HG03196 (cell line): ENCODE measurements around the gene POLE4.

Experiments used
- ATAC-seq: cut with Tn5 transposase; IDR thresholded peaks from one replicate; pipeline ENCODE4 v1.9.1; 2021; ENCODE audit not compliant: unreplicated experiment

POLE4 gene, protein sequence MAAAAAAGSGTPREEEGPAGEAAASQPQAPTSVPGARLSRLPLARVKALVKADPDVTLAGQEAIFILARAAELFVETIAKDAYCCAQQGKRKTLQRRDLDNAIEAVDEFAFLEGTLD

DNA sequence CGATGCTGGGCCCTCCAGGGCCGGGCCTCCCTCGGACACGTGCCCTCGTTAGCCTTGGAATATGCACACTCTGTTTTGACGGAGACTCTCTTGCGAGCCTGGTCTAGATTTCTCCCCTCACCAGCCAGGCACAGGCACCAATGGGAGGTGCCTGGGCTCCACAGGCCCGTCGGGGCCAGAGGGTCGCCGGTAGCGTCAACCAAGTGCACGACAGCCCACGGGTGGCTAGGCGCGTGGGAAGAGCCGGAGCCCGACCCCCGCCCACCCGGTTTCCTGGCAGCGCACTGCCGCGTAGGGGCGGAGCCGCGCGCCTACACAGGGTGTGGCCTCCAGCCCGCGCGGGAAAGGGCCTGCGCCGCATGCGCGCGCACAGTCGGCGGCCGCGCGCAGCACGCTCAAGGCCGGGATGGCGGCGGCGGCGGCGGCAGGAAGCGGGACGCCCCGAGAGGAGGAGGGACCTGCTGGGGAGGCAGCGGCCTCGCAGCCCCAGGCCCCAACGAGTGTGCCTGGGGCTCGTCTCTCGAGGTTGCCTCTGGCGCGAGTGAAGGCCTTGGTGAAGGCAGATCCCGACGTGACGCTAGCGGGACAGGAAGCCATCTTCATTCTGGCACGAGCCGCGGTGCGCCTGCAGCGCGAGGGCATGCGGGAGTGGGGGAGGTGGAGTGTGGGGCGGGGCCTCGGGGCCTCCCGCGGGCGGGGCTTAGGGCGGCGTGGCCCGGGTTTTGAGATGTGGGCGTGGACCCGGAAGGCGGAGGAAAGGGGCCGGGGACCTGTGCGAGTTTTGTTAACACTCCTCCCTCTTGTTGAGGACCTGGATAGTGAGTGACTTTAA lies at the start of gene POLE4:
Gene POLE4, plus strand, starts transcription at position 370 of the 832 bp plus-strand sequence. Its CDS starts 37 bp downstream, at position 407.
- peak; percentile 92 for ATAC-seq

DNA sequence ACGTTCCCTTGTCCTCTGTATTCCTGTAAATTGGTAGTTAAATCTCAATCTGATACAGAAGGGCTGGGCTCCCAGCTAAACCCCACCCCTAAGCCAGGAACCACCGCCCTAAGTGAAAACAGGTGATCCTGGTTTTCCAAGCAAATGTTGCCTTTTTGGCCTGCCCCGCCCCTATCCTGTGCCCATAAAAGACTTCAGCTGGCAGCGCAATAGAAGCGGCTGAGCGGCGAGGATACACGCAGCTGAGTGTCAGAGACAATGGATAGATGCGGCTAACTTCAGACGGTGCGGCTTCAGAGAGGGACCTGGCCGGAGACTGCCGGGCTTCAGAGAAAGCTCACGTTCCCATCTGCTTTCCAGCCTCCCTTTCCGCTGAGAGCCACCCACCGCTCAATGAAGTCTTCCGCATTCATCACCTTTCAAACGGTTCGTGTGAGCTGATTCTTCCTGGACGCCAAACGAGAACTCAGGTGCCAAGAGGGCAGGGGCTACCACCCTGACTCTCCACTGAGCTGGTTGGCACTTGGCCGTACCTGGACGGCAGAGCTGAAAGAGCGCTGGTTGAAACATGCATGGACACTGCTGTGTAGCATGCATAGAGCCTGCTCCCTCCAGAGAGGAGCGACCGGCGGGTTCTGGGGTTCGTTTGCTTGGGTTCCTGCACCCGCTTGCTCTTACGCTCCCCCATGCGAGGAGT lies 49.5 kb upstream of the POLE4 start:
- no peak for ATAC-seq

DNA sequence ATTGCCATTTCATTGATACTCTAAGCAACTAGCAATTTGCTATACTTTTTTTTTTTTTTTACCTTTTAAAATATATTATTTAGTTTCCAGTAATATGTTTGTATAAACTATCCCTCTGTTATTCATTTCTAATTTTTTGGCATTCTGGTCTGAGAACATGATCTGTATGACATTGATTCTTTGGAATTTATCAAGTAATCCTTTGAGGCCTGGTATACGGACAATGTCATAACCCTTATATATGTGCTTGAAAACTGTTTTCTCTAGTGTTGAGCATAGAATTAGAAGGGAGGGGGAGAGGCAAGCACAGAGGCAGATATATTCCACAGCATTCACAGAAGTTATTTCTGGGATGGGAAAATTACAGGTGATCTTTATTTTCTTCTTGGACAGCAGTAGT lies 48.2 kb upstream of the POLE4 start:
- ATAC-seq: no peak

DNA sequence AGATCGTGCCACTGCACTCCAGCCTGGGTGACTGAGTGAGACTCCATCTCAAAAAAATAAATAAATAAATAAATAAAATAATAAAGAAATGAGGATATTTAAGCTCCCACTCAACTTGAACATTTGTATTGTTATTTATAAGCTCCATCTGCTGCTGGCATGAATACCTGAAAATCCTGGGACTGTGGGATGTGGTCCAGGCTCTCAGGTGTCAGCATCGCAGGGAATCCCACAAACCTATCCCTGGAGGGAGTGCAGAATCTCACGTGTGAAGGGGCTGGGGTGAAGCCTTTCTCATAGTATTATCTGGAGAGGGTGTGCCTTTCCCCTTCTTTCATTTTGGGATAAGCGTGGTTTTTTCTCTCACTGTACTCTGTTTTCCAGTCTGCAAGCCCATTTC lies 47.4 kb upstream of the POLE4 start:
- ATAC-seq: no peak

DNA sequence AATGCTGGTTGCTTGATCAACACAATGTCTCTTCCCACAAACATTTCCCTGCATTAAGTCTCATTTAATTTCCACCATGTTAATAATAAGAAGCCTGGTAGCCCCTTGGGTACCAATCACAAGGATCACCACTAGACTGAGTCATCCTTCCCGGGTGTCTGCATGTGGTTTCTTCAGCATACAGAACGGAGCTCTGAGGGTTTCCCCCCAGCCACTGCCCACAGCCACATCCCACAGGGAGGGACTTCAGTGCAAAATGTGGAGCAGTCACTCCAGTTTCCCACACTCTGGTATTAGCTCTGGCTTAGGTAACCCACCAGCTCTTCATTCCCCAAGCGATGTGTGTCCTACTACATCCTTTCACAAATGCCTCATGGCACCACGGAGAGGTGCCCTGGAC lies 42.7 kb upstream of the POLE4 start:
- ATAC-seq: peak; percentile 48

DNA sequence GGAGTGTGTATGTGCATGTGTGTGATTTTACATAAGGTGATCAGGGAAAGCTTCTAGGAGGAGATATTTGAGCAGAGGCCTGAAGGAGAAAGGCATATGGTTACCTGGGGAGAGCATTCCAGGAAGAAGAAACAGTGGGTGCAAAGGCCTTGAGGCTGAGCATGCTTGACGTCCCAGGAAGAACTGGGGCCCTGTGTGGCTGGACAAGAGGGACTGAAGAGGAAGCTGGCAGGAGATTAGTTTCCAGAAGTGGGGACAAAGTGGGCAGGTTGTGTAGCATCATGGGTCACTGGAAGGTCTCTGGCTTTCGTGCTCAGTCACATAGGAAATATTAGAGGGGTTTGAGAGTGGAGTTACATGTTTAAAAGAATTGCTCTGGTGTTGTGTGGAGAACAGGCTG lies 42.0 kb upstream of the POLE4 start:
- ATAC-seq: no peak

DNA sequence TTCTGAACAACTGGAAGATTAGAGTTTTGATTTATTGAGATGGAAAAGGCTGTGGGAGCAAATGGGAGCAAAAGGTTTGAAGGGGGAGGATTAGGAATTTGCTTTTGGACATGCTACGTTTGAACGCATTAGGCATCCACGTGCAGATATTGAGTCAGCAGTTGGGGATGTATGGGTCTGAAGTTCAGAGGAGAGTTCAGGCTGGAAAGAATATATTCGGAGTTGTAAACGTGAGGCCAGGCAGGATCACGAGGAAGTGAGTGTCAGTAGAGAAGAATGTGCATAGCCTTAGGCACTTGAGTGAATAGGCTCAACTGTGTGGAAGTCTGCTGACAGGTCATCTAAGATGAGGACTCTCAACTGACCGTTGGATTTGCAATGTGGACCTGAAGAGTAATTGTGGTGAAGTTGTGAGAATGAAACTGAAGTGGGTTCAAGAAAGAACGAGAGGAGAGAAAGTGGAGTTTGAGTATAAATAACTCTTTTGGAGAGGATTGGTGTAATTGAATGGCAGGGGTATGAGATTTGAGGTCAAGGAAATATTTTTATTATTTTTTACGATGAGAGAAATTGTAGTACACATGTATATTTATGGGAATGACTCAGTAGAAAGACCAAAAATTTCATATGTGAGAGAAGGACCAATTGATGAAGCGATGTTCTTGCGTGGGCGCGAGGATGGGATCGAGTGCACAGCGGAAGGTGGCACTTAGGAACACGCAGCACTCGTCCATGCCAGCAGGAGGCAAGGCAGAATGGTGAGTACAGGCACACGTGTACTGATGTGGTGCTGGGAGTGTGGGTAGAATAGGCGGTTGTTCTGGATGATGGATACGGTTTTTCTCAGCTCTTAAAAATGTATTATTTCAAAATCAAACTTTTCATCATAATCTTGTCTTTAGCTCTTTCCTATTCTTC lies 40.5 kb upstream of the POLE4 start:
- no peak for ATAC-seq

DNA sequence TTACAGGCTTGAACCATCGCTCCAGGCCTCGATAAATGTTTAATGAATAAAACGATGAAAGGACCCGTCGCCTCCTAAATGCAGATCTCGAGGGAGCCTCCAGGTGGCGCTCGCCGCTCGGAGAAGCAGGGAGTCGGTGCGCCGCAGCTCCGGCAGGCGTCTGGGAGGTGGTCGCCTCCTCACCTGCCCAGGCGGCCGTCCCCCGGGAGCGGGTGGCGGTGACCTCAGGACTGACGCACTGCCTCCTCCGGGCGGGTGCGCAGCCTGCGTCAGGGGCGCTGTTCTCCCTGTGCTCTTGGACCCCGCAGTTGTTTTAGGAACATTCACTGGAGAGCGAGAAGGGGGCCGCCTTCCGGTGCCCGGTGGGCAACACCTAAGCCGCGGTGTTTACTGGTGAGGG lies 38.6 kb upstream of the POLE4 start:
- no peak for ATAC-seq

DNA sequence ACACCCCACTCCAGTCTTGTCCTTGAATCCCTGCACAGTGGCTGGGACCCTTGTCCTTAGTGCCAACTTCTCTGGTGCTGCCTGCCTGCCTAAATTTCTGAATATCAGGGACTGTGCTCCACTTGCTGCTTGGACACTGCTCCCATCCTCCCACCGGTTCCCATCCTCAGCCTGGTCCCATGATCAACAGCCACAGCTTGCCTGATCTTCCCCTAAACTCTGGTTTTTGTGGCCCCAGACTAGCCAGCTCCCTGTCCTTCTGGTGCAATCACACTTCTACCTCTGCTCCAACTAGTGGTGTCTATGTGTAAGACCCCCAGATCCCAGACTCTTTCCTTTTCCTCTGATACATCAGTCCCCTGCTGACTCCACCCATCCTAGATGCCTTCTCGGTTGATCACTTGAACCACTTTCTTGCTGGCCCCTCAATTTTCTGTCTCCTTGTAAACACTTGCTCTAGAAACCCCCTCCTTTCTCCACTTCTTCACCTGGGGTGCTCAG lies 37.2 kb upstream of the POLE4 start:
- ATAC-seq: no peak

DNA sequence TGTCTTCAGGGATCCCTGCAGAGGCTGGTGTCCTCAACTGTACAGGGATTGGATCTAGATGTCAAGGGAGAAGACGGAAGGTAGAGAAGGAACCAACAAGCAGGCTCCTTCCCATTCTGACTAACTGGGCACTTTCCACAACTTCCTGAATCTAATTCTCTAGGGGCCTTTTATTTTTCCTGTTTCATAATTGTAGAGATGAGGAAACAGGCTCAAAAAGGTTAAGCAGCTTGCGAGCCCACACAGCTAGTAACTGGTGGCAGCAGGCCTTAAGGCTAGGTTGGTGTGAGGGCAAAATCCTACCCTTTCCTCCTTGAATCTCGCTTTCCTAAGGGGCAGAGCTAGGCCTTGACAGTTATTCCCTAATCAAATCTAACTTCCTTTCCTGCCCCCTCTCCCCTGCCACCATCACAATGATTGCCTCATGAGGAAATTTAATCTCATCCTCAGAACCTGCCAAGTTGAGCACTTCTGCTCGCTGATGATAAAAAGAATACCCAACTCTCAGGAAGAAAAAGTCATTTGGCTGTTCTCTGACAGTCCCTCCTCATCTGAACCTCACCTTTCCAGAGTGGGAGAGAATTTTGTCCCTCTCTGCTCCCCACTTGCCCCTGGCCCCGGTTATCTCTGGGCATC lies 35.7 kb upstream of the POLE4 start:
- no peak for ATAC-seq

DNA sequence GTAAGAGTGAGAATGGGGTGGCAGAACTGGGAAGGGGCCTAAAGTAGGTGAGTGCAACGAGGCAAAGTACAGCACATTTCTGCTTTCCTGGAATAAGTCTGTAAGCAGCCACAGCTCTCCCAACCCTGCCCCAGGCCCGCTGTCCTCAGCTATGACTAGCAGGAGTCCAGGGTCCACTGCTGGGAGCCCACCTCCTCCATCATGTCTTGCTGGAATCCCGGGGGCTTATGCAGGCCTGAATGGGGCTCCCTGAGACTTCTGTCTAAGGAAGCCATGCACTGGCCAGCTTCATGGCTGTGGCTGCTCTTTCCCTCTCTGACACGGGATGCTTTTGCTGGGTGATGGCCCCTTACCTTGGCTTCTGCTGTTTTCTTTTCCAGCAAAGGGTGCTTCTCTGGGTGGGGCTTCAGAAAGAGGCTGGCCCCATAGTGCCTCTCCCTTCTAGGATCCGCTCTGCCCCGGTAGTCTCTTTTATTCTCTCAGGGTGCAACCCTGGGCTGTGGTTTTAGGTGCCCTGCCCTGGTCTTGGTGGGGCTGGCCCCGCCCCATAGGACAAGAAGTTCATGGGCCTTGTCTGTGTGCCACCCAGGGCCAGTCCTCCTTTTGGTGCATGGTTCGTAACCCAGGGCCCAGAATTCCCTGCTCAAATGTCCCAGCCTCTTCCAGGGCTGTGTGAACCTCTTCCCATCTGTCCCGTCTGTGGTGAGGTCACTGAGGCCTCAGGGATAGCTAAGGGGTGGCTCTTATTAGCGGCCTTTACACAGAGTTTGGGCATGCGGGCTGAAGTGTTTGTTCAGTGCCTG lies 33.8 kb upstream of the POLE4 start:
- ATAC-seq: no peak

DNA sequence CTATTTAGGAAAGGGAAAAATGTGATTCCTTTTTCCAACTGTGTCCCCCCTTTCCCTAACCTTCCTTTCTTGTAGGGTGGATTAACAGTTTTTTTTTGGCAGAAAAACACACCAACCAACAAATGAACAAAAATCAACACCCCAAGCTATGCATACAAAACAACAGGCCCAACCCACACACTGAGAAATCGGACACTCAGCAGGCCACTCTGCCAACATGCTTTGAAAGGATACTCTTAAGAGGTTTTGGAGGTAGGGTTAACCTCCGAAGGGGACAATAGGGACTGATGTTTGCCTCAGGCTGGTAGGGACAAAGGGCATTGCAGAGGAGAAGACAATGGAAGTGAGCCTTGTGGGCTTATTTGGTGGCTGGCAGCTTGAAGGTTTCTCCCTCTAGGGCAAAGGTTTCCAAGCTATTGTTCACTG lies 33.1 kb upstream of the POLE4 start:
- no peak for ATAC-seq

DNA sequence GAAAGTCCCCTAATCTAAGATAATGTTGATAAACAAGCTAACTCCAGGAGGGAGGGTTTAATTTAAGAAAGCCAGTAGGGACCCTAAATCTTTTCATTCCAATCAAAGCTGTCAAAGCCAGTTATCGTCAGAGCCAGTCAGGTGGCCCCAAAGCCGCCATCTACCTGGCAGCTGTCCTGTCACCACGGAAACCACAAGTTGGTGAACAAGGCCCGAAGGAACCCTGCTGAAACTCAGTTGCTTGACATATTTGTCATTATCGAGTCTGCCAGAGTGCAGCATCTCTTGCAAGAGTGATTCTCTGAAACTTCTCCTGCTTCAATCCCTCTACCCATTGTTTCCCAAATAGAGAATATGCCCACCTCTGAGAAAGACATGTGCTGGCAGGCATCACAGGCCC lies 30.8 kb upstream of the POLE4 start:
- ATAC-seq: no peak

DNA sequence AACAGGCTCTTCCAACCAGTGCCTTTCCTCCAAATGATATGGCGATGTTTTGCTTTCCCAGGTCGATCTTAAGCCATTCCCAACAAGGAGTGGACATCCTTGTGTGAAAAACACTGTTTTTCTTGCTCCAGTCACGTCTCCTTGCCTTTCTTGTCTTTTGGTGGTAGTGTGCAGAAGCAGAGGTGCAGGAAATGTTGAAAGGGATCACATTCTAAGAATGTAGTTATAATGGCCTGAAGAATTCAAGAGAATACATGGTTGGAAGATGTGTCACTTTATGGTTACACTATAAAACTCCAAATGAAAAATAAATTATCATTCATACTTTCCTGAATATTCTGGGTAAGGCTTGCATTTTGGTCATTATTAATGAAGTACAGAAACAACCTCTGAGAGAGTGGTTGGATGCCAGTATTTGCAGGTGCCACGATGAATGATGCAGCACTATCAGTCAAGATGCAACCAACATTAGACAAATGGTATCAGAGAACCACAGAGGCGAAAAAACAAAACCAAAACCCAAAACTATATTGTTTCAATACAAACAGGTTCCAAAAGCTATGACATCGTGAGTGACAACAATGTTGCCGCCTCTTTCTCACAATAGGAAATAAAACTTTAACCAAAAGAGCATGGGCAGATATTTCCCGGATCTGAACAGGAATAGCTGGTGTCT lies 27.5 kb upstream of the POLE4 start:
- no peak for ATAC-seq

DNA sequence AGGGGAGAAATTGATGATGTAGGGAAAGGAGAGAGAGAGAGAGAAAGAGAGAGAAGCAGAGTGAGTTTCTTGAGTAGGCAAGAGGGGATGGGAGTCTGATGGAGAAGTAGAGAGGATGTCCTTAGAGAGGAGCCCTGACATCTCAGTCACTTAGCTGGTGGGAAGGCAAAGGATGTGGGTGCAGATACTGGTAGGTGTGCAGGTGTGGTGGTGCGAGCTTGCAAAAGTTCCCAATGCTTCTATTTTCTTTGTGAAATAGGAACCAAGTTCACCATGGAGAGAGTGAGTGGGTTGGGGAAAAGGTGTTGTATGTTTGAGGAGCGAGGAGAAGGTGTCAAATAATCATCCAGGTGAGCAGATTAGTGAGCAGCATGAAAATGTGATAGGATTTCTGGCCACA lies 26.5 kb upstream of the POLE4 start:
- ATAC-seq: no peak

DNA sequence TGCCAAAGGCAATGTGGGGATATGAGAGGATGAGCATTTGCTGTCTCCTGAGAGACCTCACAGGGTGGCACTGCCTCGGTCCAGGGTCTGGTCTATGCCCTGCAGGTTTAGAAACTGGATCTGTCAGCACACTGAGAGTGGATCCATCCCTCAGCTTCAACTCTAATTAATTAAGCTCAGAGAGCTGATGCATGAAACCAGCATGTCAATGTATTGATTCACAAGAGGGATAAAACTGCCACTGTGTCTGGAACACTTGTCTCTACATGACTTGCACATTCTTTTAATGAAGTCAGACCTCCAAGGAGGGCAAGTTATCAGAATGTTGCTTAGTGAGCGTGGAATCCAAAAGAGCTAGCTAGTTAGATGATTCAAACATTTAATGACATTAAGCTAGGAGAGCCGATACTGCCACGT lies 22.5 kb upstream of the POLE4 start:
- ATAC-seq: no peak

DNA sequence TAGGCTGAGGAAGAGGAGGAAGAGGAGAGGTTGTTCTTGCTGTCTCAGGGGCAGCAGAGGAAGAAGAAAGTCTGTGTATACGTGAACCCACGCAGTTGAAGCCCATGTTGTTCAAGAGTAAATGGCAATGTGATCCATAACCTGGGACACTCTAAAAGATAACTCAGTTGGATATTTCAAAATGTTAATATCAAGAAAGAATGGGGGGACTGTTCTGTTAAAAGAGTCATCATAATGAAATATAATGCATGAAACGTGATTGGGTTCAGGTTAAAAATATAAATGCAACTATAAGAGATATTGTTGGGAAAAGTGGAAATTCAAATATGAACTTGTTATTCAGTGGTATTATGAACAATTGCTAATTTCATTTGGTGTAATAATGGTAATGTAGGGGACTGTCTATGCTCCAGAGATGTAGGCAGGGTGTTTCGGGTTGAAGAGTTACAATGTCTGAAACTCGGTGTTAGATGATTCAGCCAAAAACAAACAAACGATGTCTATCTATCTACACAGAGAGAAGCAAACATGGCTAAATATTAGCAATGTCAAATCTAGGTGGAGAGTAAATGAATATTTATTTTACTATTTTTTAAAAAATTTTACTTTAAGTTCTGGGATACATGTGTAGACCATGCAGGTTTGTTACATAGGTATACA lies 21.1 kb upstream of the POLE4 start:
- no peak for ATAC-seq

DNA sequence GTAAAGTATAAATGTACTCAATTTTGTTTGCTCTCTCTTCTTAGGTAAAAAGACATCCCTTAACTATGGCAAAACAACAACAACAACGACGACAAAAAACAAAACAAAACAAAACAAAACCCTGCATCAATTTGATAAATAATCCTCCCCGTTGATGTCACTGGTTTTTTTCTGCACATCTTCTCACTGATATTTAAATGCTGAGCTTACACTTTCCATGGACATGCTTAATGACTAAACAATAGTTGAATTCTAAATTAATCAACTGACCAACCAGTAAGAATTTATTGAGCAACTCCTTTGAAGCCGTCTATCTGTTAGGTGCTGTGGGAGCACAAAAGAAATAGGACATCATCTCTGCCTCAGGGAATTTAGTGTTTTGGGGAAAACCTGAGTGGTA lies 20.2 kb upstream of the POLE4 start:
- no peak for ATAC-seq
